K562 (cell line): ENCODE measurements around the gene CHST15. TPM values are rescaled to one million over a fixed set of nuclear protein-coding genes. Genes with fewer than 3 reads are reported as not detected.

Experiments used
- ATAC-seq: fragments of 200-7000 bp; cut with Tn5 transposase; 3 replicates; pipeline ENCODE4 v1.9.1; 2020; ENCODE audit warnings: moderate library complexity
- BruUV-seq: library from RNA; stranded (reverse); fragments of 400-500 nt; replicated peaks from 2 replicates; lab custom pipeline; 2021; lab: Mats Ljungman, UMichigan
- CTCF ChIA-PET: fragments of 300-600 bp; formaldehyde crosslinking; extraction: SDS; loops from one replicate; lab custom pipeline; 2021; ENCODE audit warnings: low intra/inter-chr PET ratio; lab: Yijun Ruan, JAX
- POLR2A ChIA-PET: fragments of 300-600, 350-650 bp; sonication (Branson Sonifier 250); formaldehyde crosslinking; extraction: SDS; loops from one replicate; lab custom pipeline; 2021; ENCODE audit warnings: antibody characterized with exemption, inconsistent platforms; lab: Yijun Ruan, JAX
- DNase-seq, 4 experiments: peaks; one replicate each; pipeline versions ENCODE4 v3.0.0 to v3.0.0-alpha.2; 2011 to 2018; ENCODE audit warnings: low spot score in 3 of 4, mixed read lengths in 3 of 4; ENCODE audit errors: extremely low read depth in 1 of 4
- FAIRE-seq: peaks from 2 replicates; lab custom pipeline; 2011; peaks lifted over from hg19 to GRCh38; lab: Jason Lieb, UNC
- H2AFZ ChIP-seq: 2 replicates; pipeline ENCODE4 v1.6.0; 2011; ENCODE audit warnings: low read depth, low read length, control low read depth, inconsistent platforms
- H3K27ac ChIP-seq: fragments of 200-600 bp; 3 replicates; pipeline ENCODE4 v1.8.0; 2011; ENCODE audit warnings: low read depth, mild to moderate bottlenecking, control low read depth, inconsistent platforms, low read length, moderate library complexity, mixed read lengths; ENCODE audit errors: extremely low read depth
- H3K27me3 ChIP-seq, 2 experiments: fragments of 300-600 bp in 1 of 2; 2 replicates in 1 of 2; 3 replicates in 1 of 2; pipeline versions ENCODE4 v1.6.0 to v1.8.0; 2011; ENCODE audit warnings: inconsistent platforms in 2 of 2, low read length in 2 of 2, mild to moderate bottlenecking in 1 of 2, mixed read lengths in 1 of 2, moderate library complexity in 1 of 2; ENCODE audit not compliant: control insufficient read depth in 2 of 2, insufficient read depth in 2 of 2
- H3K36me3 ChIP-seq: fragments of 300-600 bp; 3 replicates; pipeline ENCODE4 v1.8.0; 2011; ENCODE audit warnings: mild to moderate bottlenecking, low read length, inconsistent platforms; ENCODE audit not compliant: control insufficient read depth, insufficient read depth
- H3K4me1 ChIP-seq, 2 experiments: fragments of 200-600 bp in 1 of 2; replicated peaks in 1 of 2; 2 replicates in 1 of 2; 3 replicates in 1 of 2; pipeline versions ENCODE4 v1.5.1 to v1.8.0; 2011; ENCODE audit warnings: inconsistent platforms in 2 of 2, low read length in 2 of 2, mild to moderate bottlenecking in 1 of 2, mixed read lengths in 1 of 2, moderate library complexity in 1 of 2; ENCODE audit not compliant: control insufficient read depth in 2 of 2, insufficient read depth in 2 of 2
- H3K4me2 ChIP-seq: 2 replicates; pipeline ENCODE4 v1.6.1; 2011; ENCODE audit warnings: low read length, control low read depth, inconsistent platforms, mixed read lengths; ENCODE audit not compliant: insufficient read depth
- H3K4me3 ChIP-seq: fragments of 200-600 bp; sonication (generic), shearing (Covaris generic); 2 replicates; pipeline ENCODE4 v1.5.1; 2016; ENCODE audit warnings: control low read depth, inconsistent platforms
- H3K79me2 ChIP-seq: fragments of 200-600 bp; 3 replicates; pipeline ENCODE4 v1.8.0; 2011; ENCODE audit warnings: low read length, inconsistent platforms; ENCODE audit not compliant: control insufficient read depth, insufficient read depth
- H3K9ac ChIP-seq, 2 experiments: 2 replicates each; pipeline versions ENCODE4 v1.6.0 to v1.6.1; 2011; ENCODE audit warnings: low read depth in 2 of 2, low read length in 2 of 2, control low read depth in 1 of 2, inconsistent platforms in 1 of 2, mild to moderate bottlenecking in 1 of 2, mixed read lengths in 1 of 2; ENCODE audit not compliant: insufficient read depth in 1 of 2
- H3K9me1 ChIP-seq: one replicate; pipeline ENCODE4 v1.6.0; 2011; ENCODE audit warnings: inconsistent platforms, mild to moderate bottlenecking, low read length, moderate library complexity; ENCODE audit not compliant: control insufficient read depth, insufficient read depth
- H3K9me3 ChIP-seq: replicated peaks from 2 replicates; pipeline ENCODE4 v1.5.1; 2011; ENCODE audit warnings: low read depth, low read length, inconsistent platforms; ENCODE audit not compliant: control insufficient read depth, insufficient read depth
- H4K20me1 ChIP-seq: replicated peaks from 2 replicates; pipeline ENCODE4 v1.6.1; 2011; ENCODE audit warnings: low read length, inconsistent platforms, mixed read lengths; ENCODE audit not compliant: control insufficient read depth, insufficient read depth
- ELF4 ChIP-seq: fragments of 450-650 bp; formaldehyde crosslinking; IDR thresholded peaks from 2 replicates; pipeline ENCODE4 v1.4.0; 2022; ENCODE audit warnings: missing genetic modification characterization
- LEF1 ChIP-seq: fragments of 450-650 bp; IDR thresholded peaks from 2 replicates; pipeline ENCODE4 v1.6.1; 2016; ENCODE audit warnings: mild to moderate bottlenecking
- NFATC3 ChIP-seq: fragments of 450-650 bp; IDR thresholded peaks from 2 replicates; pipeline ENCODE4 v1.6.1; 2017; ENCODE audit warnings: mild to moderate bottlenecking
- OTX1 ChIP-seq: fragments of 450-650 bp; formaldehyde crosslinking; IDR thresholded peaks from 2 replicates; pipeline ENCODE4 v1.4.0; 2022; ENCODE audit warnings: mild to moderate bottlenecking
- PML ChIP-seq: IDR thresholded peaks from 2 replicates; pipeline ENCODE4 v1.6.1; 2012; ENCODE audit warnings: low read length, inconsistent platforms
- RBFOX2 ChIP-seq: fragments of 200-400 bp; formaldehyde crosslinking; IDR thresholded peaks from 2 replicates; pipeline ENCODE4 v1.6.1; 2017; ENCODE audit warnings: low read depth, mild to moderate bottlenecking, low read length, moderate library complexity
- RUNX1 ChIP-seq: sonication (generic); IDR thresholded peaks from 2 replicates; pipeline ENCODE4 v1.6.1; 2016; ENCODE audit warnings: antibody characterized with exemption, low read depth
- THRB ChIP-seq: fragments of 450-650 bp; formaldehyde crosslinking; conservative IDR thresholded peaks from 2 replicates; pipeline ENCODE4 v1.4.0; 2022; ENCODE audit warnings: mild to moderate bottlenecking, missing genetic modification characterization
- ZNF134 ChIP-seq: fragments of 250-450 bp; sonication (Bioruptor Pico); conservative IDR thresholded peaks from 2 replicates; pipeline ENCODE4 v1.4.0; 2020
- ZSCAN32 ChIP-seq: fragments of 450-650 bp; formaldehyde crosslinking; IDR thresholded peaks from 2 replicates; pipeline ENCODE4 v1.4.0; 2020; ENCODE audit warnings: mild to moderate bottlenecking, moderate library complexity
- WGBS: fragments of 100-300 bp; shearing (Covaris generic); methylation state at CpG from one replicate; pipeline ENCODE4 v1.1.6; 2016; ENCODE audit warnings: low coverage, mixed read lengths; ENCODE audit not compliant: insufficient coverage; ENCODE audit errors: missing lambda C conversion rate; 5-methylcytosine and 5-hydroxymethylcytosine counted together
- in situ Hi-C: fragments of 300-500 bp; cut with MboI; formaldehyde crosslinking; loops from 4 replicates; pipeline ENCODE4 v1.15.0; 2018; ENCODE audit warnings: inconsistent platforms, mixed read lengths
- intact Hi-C: fragments of 100-400 bp; cut with micrococcal nuclease; formaldehyde crosslinking; loops from 2 replicates; pipeline ENCODE4 v1.14.2; 2022
- polyA plus RNA-seq, 8 experiments: library from polyadenylated mRNA; depleted of rRNA in 4 of 8; stranded (reverse) in 5 of 8; unstranded in 3 of 8; fragments of >200 nt; fragmentation: Nextera tagmentation in 2 of 8; fragmentation: Illumina TruSeq in 1 of 8; extraction: Ambion mirVana in 2 of 8; extraction: Trizol in 1 of 8; gene quantifications; 2 replicates each; pipeline versions ENCODE4 v1.2.1 to v1.2.3, GENCODE V29; 2011 to 2014; ENCODE audit warnings: inconsistent platforms in 1 of 8, missing spikeins in 1 of 8
- total RNA-seq, 7 experiments: library from RNA; depleted of rRNA in 6 of 7; stranded (reverse); fragments of >200 nt in 6 of 7; fragmentation: Illumina TruSeq in 2 of 7; extraction: Trizol in 2 of 7; gene quantifications; 2 replicates each; pipeline versions ENCODE4 v1.2.1 to v1.2.3, GENCODE V29; 2011 to 2021; ENCODE audit warnings: low replicate concordance in 1 of 7
- TF ChIP-seq, protein P1 (sequence below): fragments of 250-450 bp; sonication (Bioruptor Pico); IDR thresholded peaks from 2 replicates; pipeline ENCODE4 v1.8.0; 2021; ENCODE audit warnings: moderate library complexity, mild to moderate bottlenecking, inconsistent platforms

Gene CHST15
- total and polyA plus RNA-seq, 9 of the 15 experiments (the other 6 are each of a cell fraction or from before 2014, with no cell fraction given): 0.04 to 0.16 (median 0.08) TPM

DNA sequence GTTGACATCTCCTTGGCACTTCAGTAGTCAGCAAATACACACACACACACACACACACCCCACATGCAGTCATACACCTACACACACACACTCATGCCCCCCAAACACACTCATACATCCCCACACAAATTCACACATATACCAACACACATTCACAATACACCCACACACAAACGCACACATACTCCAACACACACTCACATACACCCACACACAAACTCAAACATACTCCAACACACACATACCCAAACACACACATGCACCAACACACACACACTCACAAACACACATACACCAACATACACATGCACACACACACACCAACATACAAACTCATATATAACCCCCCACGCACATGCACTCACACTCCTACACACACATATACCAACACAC is 31.4 kb upstream of the CHST15 start:
- Histone ChIP-seq H3K79me2 (no peaks in the 10 kb centered on the region), H3K9ac (no peak overlapping the region), H3K9me3 (no peaks in the 10 kb centered on the region), H4K20me1 (no peaks in the 10 kb centered on the region), H3K4me1 (no peaks in the 10 kb centered on the region), H3K4me2 (no peak overlapping the region), H3K27ac (no peak overlapping the region), H3K4me3 (no peak overlapping the region), H3K36me3 (no peaks in the 10 kb centered on the region), H2AFZ (no peak overlapping the region), H3K9me1 (no peaks in the 10 kb centered on the region), H3K27me3 (peaks cover 2 to 32% of the 10 kb centered on the region in 2 experiments; a peak in 3 of 5 replicates)
- no peak for TF ChIP-seq RUNX1
- no peak for TF ChIP-seq OTX1
- no peak for TF ChIP-seq NFATC3
- TF ChIP-seq ZSCAN32 (CRISPR knock-in tag): no peak
- no peak for TF ChIP-seq RBFOX2
- no peak for TF ChIP-seq ZNF134
- TF ChIP-seq PML: no peak
- no CpG with 5 or more reads among the region's 2 CpGs for WGBS
- no peak for FAIRE-seq
- BruUV-seq: no TSS peak
- no peak for DNase-seq
- in situ Hi-C loops (no loop called here), intact Hi-C loops (no loop called here)
- ChIA-PET POLR2A (no interaction called here), CTCF (no interaction called here)
- no peak for ATAC-seq

DNA sequence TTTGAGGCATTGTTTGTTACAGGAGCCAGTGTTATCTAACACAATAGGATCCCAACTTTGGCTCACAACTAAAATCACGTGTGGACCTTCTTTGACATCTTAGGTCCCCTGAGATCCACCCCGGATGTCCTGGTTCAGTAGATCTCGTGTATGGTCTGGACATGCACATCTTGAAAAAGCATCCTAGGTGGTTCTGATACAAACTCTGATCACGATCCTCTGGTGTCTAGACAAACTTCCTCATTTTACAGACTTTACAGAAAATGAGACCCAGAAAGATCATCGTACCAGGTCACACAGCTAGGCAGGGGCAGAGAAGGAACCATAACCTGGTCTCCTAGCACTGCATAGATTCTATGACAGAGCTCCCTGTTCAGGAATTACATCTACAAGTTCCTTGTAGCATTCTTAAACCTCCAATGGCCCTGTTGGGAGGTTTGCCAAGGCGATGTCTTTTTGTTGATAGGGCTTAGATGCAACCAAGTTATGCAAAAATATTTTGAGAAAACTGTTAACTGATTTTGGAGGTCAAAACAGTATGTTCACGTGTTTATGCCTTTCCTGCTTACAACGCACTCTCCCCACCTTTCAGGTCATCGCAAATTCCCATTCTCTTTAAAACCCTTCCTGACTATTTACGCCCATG is 30.8 kb upstream of the CHST15 start:
- FAIRE-seq: no peak
- TF ChIP-seq ELF4: no peak
- TF ChIP-seq THRB: no peak
- TF ChIP-seq, protein P1, sequence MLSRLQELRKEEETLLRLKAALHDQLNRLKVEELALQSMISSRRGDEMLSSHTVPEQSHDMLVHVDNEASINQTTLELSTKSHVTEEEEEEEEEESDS (CRISPR knock-in tag): no peak
- no peak for TF ChIP-seq LEF1
- Histone ChIP-seq H3K4me1 (no peaks in the 10 kb centered on the region), H3K36me3 (no peaks in the 10 kb centered on the region), H3K4me2 (no peak overlapping the region), H3K9me3 (no peaks in the 10 kb centered on the region), H2AFZ (no peak overlapping the region), H3K9ac (no peak overlapping the region), H3K27ac (no peak overlapping the region), H3K9me1 (no peaks in the 10 kb centered on the region), H3K27me3 (peaks cover 2 to 27% of the 10 kb centered on the region in 2 experiments; a peak in 3 of 5 replicates), H4K20me1 (no peaks in the 10 kb centered on the region), H3K79me2 (no peaks in the 10 kb centered on the region), H3K4me3 (no peak overlapping the region)
- in situ Hi-C loops (no loop called here), intact Hi-C loops (no loop called here)
- 11% methylated on average over 9 of the region's 10 CpGs for WGBS
- ChIA-PET CTCF (no interaction called here), POLR2A (interaction anchor here (0.6 kb wide), 1 partner anchor 1677 kb away, joined by 4 read pairs; no protein-coding TSS in a partner anchor)
- no peak for ATAC-seq
- BruUV-seq: no TSS peak
- DNase-seq: no peak
